GM03348 (cell line): ENCODE results near the gene OR2A14.
"Not testable (repeated sequence)": the region's sequence is repeated elsewhere in the genome, so short reads cannot be mapped to it uniquely, and the experiment has no call there.

Experiments
- DNase-seq: peaks from one replicate; pipeline ENCODE4 v3.0.0; 2012; ENCODE audit warnings: low spot score

The OR2A14 gene

GRCh38 chr7:144158861-144159260 is 35.9 kb downstream of the OR2A14 start:
- no peak for DNase-seq

DNA sequence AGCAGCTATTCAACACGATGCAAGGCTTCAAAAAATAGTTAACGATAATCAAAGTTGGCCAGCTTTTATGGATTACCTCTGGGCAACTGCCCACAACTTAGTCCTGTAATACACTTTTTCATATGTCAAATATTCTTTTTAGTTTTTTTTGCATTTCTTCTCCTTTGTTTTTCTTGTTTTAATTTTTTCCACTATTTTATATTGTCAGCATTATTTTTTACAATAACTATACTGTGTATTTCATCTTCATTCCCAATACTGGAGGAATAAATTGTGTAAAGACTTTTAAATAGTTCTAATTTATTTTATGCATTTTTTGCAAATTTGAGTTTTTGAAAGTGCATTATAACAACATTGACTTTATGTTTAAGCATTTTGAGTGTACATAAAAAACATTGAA is 41.8 kb downstream of the OR2A14 start:
- DNase-seq, result no peak

DNA sequence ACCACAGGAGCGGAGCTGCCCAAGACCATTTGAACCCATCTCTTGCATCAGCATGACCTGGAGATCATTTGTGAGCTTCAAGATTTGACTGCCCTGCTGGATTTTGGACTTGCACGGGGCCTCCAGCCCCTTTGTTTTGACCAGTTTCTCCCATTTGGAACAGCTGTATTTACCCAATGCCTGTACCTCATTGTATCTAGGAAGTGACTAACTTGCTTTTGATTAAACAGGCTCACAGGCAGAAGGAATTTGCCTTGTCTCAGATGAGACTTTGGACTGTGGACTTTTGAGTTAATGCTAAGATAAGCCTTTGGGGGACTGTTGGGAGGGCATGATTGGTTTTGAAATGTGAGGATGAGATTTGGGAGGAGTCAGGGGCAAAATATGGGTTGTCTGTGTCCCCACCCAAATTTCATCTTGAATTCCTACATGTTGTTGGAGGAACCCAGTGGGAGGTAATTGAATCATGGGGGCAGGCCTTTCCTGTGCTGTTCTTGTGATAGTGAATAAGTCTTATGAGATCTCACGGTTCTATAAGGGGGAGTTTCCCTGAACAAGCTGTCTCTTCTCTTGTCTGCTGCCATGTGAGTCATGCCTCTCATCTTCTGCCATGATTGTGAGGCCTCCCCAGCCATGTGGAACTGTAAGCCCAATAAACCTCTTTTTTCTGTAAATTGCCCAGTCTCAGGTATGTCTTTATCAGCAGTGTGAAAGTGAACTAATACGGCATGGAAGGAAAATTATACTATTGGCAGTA is 48.8 kb downstream of the OR2A14 start:
- not testable (repeated sequence) for DNase-seq

DNA sequence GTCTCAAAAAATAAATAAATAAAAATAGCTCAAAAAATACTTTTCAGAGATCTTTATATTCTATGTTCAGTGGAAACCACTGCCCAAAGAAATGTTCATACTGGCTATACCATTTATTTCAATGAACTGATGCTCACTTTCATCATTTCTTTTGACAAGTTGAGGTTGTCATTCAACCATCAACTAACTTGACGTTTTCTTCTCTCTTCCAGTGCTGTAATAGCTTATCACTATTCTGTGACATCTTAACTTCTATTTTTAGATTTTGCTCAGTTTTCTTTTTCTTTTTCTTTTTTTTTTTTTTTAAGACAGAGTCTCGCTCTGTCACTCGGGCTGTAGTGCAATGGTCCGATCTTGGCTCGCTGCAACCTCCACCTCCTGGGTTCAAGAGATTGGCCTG is 51.6 kb downstream of the OR2A14 start:
- DNase-seq, result no peak

DNA sequence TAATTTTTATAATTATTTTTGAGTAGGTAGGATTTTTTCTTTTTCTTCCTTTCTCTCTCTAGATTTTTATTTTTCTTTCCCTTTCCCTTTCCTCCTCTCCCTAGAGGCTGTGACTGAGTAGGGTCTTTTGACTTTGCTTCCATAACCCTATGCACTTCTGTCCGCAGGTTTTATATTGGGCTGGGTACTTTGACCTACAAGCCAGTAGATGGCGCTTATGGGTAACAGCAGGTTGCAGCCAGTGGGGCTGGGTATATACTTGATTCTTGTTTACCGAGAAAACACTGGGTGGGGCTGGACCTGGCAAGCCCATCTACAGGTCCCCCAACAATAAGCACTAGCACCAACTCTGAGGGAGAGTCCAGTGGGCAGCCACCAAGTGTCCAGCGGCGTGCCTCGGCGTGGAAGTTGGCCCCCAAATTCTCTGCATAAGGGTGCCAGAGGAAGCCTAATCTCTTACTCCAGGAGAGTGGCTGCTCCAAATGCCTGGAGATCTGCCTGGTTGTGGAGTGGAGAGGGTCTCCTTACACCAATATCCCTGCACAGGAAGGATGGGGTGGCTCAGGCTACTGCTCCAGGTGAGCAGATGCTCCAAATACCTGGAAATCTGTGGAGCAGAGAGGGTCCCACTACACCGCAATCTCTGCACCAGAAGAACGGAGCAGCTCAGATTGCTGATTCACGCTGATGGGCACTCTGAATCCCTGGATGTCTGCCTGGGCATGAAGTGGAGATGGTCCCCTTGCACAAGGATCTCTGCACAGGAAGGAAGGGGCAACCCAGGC is 55.6 kb downstream of the OR2A14 start:
- DNase-seq, result not testable (repeated sequence)

GRCh38 chr7:144179165-144179479 is 56.1 kb downstream of the OR2A14 start:
- not testable (repeated sequence) for DNase-seq
